Stomach (tissue), 9 donors: ENCODE results near the gene FADS2. TPM values are rescaled to one million over a fixed set of nuclear protein-coding genes. Genes with fewer than 3 reads are reported as not detected.
A peak's percentile ranks its signal among the peaks of the same experiment; 100 is the strongest.

ENCODE experiments used
- DNase-seq, 2 donors: peaks; one replicate each; pipeline versions ENCODE4 v3.0.0 to v3.0.0-alpha.2; 2013 to 2019
- H3K27ac ChIP-seq, 5 donors: fragments of 200-600 bp in 4 of 5; sonication (generic) in 4 of 5; one replicate each; pipeline ENCODE4 v1.5.1; 2013 to 2019; ENCODE audit warnings: mild to moderate bottlenecking in 1 of 5, moderate library complexity in 1 of 5
- H3K27me3 ChIP-seq, 3 donors: fragments of 200-600 bp; sonication (generic); one replicate each; pipeline ENCODE4 v1.5.1; 2017 to 2019; ENCODE audit warnings: mixed run types in 1 of 3
- H3K36me3 ChIP-seq, 4 donors: fragments of 200-600 bp; sonication (generic); 1 replicate in 3 of 4; 2 replicates in 1 of 4; pipeline ENCODE4 v1.5.1; 2016 to 2019
- H3K4me1 ChIP-seq, 4 donors: fragments of 200-600 bp; sonication (generic); one replicate each; pipeline ENCODE4 v1.5.1; 2016 to 2019
- H3K4me3 ChIP-seq, 4 donors: fragments of 200-600 bp; sonication (generic) in 3 of 4; one replicate each; pipeline ENCODE4 v1.5.1; 2016 to 2019; ENCODE audit warnings: mild to moderate bottlenecking in 1 of 4
- H3K9me3 ChIP-seq, 4 donors: fragments of 200-600 bp; sonication (generic); one replicate each; pipeline ENCODE4 v1.5.1; 2016 to 2019
- CTCF ChIP-seq, 7 experiments: fragments of 450-650 bp in 4 of 7; fragments of 200-600 bp in 3 of 7; sonication (generic) in 3 of 7; IDR thresholded peaks; one replicate each; pipeline ENCODE4 v1.5.1; 2016 to 2019; ENCODE audit warnings: antibody characterized with exemption in 7 of 7, control low read depth in 2 of 7, mild to moderate bottlenecking in 1 of 7
- EP300 ChIP-seq: sonication (generic); formaldehyde crosslinking; IDR thresholded peaks from one replicate; pipeline ENCODE4 v1.6.1; 2017; ENCODE audit warnings: antibody characterized with exemption
- POLR2A ChIP-seq, 4 donors: fragments of 450-650 bp; IDR thresholded peaks; one replicate each; pipeline ENCODE4 v1.6.1; 2016; ENCODE audit warnings: antibody characterized with exemption in 4 of 4, control low read depth in 2 of 4, mild to moderate bottlenecking in 1 of 4, moderate library complexity in 1 of 4
- POLR2AphosphoS5 ChIP-seq, 3 donors: sonication (generic); formaldehyde crosslinking; IDR thresholded peaks; one replicate each; pipeline ENCODE4 v1.6.1; 2016; ENCODE audit warnings: antibody characterized with exemption in 3 of 3
- WGBS, 5 donors: extraction: QIAGEN DNeasy Blood & Tissue Kit in 3 of 5; methylation state at CpG; one replicate each; pipeline versions ENCODE4 v1.1.5 to v1.1.7; 2013 to 2018; 5-methylcytosine and 5-hydroxymethylcytosine counted together
- intact Hi-C: fragments of 100-400 bp; cut with DNase I; formaldehyde crosslinking; loops from one replicate; pipeline ENCODE4 v1.15.1; 2023; ENCODE audit warnings: low total_unique reads
- polyA plus RNA-seq, 3 donors: library from polyadenylated mRNA; stranded (reverse); fragments of 200-250 nt; gene quantifications; one replicate each; pipeline ENCODE4 v1.2.3, GENCODE V29; 2013
- total RNA-seq, 5 donors: library from RNA; depleted of rRNA; stranded (reverse); fragments of >200 nt; gene quantifications; one replicate each; pipeline versions ENCODE4 v1.1.0 to v1.2.3, GENCODE V29; 2014 to 2016
- donor health status: healthy with polysubstance abuse.
- donor health status: Bipolar disorder and iron deficiency.
- donor health status: healthy.

Gene FADS2
- total and polyA plus RNA-seq, 8 donors, result 3.5 to 17.1 (median 13.0) TPM; not detected in 1

DNA sequence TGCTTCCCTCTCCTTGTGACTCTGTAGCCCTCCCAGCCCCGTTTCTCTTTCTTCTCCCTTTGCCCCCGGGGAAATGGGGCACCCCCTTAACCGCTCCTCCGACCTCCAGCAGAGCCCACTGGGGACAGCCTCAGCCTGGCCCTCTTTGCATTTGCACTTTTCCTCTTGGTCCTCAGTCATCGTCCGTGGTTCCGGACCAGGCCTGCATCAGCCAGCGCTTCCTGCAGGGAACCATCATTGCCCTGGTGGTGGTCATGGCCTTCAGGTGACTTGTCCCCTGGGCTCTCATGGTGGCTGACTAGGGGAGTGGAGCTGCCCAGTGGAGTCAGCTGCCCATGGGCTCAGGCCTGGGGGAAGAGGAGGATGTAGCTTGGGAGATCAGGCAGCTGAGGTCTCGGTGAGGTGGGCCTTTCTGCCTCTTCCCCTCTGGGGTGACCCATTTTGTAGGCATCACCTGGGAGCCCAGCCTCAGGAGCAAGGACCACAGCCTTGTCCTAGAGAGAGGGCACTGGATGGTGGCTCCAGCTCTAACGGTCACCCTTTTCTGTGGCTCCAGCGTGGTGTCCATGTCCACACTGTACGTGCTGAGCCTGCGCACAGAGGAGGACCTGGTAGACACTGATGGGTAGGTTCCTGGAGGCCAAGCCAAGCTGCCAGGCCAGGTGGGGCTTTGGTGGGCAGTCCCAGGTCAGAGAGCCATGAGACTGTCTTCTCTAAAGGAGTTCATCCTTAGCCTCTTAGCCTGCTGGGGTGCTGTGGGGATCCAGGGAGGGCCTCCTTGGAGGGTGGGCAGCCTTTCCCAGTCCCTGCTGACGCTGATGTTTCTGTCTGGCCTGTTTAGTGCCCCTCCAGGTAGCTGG lies 48.2 kb upstream of the FADS2 start:
- no peaks in the 10 kb centered on the region for H3K9me3 ChIP-seq
- H3K4me1 ChIP-seq, result peaks cover 17 to 32% (median 28%) of the 10 kb centered on the region in 4 donors
- intact Hi-C loops, result no loop called here
- no peak overlapping the region for H3K4me3 ChIP-seq
- H3K27me3 ChIP-seq, result no peaks in the 10 kb centered on the region
- WGBS, 5 donors, result 83 to 92% (median 86%) methylated on average over 13 to 14 of the region's 14 CpGs
- DNase-seq, result no peak
- TF ChIP-seq POLR2AphosphoS5 (IDR thresholded peaks at IDR 0.05) (no peak), EP300 (no peak), CTCF (IDR thresholded peaks at IDR 0.05) (no peak), POLR2A (IDR thresholded peaks at IDR 0.05) (no peak)
- peaks cover 40 to 83% (median 79%) of the 10 kb centered on the region in 4 donors for H3K36me3 ChIP-seq
- H3K27ac ChIP-seq, result peak overlapping the region in 1 of 5 donors; percentile 22

GRCh38 chr11:61780581-61781162 lies 47.4 kb upstream of the FADS2 start:
- no peak for DNase-seq
- peaks cover 47 to 91% (median 87%) of the 10 kb centered on the region in 4 donors for H3K36me3 ChIP-seq
- no peaks in the 10 kb centered on the region for H3K27me3 ChIP-seq

GRCh38 chr11:61781585-61781984 lies 46.5 kb upstream of the FADS2 start:
- WGBS, 5 donors, result 33 to 69% (median 65%) methylated on average over 1 to 5 of the region's 5 CpGs
- DNase-seq, result no peak
- Histone ChIP-seq H3K27ac (no peak overlapping the region), H3K9me3 (no peaks in the 10 kb centered on the region), H3K4me3 (no peak overlapping the region), H3K27me3 (no peaks in the 10 kb centered on the region), H3K36me3 (peaks cover 56 to 98% (median 93%) of the 10 kb centered on the region in 4 donors), H3K4me1 (peaks cover 12 to 21% (median 13%) of the 10 kb centered on the region in 4 donors)
- intact Hi-C loops, result no loop called here
- TF ChIP-seq POLR2A (IDR thresholded peaks at IDR 0.05), result no peak

More at GRCh38 chr11:61780581-61781162, 47.4 kb upstream of the FADS2 start:
- no peak for TF ChIP-seq EP300
- no peak for TF ChIP-seq POLR2AphosphoS5 (IDR thresholded peaks at IDR 0.05)
- no peak for TF ChIP-seq POLR2A (IDR thresholded peaks at IDR 0.05)
- TF ChIP-seq CTCF (IDR thresholded peaks at IDR 0.05), result no peak
- no peak overlapping the region for H3K4me3 ChIP-seq
- peak overlapping the region in 1 of 5 donors; percentile 22 for H3K27ac ChIP-seq
- H3K4me1 ChIP-seq, result peaks cover 12 to 25% (median 21%) of the 10 kb centered on the region in 4 donors
- intact Hi-C loops, result no loop called here
- 80 to 89% (median 82%) methylated on average over 9 of the region's 9 CpGs for WGBS, 5 donors
- no peaks in the 10 kb centered on the region for H3K9me3 ChIP-seq

- TF ChIP-seq CTCF (IDR thresholded peaks at IDR 0.05) (no peak), EP300 (no peak), POLR2A (IDR thresholded peaks at IDR 0.05) (no peak), POLR2AphosphoS5 (IDR thresholded peaks at IDR 0.05) (no peak)
- intact Hi-C loops, result no loop called here
- Histone ChIP-seq H3K9me3 (no peaks in the 10 kb centered on the region), H3K4me3 (no peak overlapping the region), H3K4me1 (peaks cover 6 to 14% (median 6%) of the 10 kb centered on the region in 4 donors), H3K36me3 (peaks cover 60 to 100% (median 99%) of the 10 kb centered on the region in 4 donors), H3K27ac (no peak overlapping the region), H3K27me3 (no peaks in the 10 kb centered on the region)
- 81 to 93% (median 88%) methylated on average over 3 of the region's 3 CpGs for WGBS, 5 donors
- DNase-seq, result no peak
These were observed 45.8 kb upstream of the FADS2 start for GRCh38 chr11:61782299-61782698.
